ENCODE data around the gene LAMB4. TPM values are rescaled to one million over a fixed set of nuclear protein-coding genes. Genes with fewer than 3 reads are reported as not detected.

The LAMB4 gene
- total RNA-seq, 1 donor from 2014 or later = not detected

DNA sequence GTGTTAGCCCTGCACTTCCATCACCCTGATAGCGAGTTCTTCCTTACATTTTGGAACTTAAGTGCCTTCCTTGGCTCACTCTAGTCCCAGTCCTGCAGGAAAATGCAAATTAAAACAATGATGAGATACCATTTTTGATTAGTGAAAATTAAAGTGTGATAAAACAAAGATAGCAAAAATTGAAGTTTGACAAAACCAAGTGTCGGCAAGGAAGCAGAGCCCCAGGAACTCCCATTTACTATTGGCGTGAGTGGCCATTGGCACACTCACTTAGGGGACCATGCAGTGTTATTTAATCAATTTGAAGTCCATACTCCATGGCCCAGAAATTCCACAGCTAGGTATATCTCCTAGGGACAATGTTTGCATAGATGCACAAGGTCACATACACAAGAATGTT, 28.4 kb downstream of the LAMB4 start:
- Mint-ChIP-seq H3K4me1 (no peaks in the 10 kb centered on the region), H3K9me3 (no peaks in the 10 kb centered on the region), H3K4me3 (no peak overlapping the region), H3K27me3 (peaks cover 14% of the 10 kb centered on the region), H3K27ac (no peak overlapping the region), H3K36me3 (ENCODE audit: low read depth) (no peaks in the 10 kb centered on the region)
- DNase-seq (no peak), ATAC-seq (ENCODE audit: low read depth) (no peak)
- ChIA-PET POLR2A (no interaction called here), CTCF (no interaction called here)
- TF ChIP-seq, protein P1, sequence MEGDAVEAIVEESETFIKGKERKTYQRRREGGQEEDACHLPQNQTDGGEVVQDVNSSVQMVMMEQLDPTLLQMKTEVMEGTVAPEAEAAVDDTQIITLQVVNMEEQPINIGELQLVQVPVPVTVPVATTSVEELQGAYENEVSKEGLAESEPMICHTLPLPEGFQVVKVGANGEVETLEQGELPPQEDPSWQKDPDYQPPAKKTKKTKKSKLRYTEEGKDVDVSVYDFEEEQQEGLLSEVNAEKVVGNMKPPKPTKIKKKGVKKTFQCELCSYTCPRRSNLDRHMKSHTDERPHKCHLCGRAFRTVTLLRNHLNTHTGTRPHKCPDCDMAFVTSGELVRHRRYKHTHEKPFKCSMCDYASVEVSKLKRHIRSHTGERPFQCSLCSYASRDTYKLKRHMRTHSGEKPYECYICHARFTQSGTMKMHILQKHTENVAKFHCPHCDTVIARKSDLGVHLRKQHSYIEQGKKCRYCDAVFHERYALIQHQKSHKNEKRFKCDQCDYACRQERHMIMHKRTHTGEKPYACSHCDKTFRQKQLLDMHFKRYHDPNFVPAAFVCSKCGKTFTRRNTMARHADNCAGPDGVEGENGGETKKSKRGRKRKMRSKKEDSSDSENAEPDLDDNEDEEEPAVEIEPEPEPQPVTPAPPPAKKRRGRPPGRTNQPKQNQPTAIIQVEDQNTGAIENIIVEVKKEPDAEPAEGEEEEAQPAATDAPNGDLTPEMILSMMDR (IDR thresholded peaks at IDR 0.05) = no peak
- intact Hi-C loops (cut with micrococcal nuclease) = no loop called here

DNA sequence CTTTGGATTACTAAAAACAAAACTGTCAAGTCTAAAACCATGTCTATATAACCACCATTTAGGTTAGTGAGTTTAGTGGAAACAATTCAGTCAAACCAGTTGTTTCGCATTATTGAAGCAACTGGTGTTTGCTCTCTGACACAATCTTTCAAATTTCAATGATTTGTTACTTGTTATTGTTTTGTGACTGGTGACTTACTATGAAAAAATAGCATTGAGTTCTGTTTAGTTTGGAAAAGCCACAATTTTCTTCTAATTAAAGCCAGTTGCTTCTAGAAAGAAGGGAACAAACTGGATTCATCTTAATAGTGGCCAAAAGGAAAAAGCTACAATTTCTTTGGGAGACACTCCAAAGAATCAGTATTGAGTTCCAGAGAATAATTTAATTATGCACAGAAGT, 30.4 kb downstream of the LAMB4 start:
- peaks cover 9% of the 10 kb centered on the region for H3K4me1 Mint-ChIP-seq
- TF ChIP-seq, protein P1 (IDR thresholded peaks at IDR 0.05) = no peak
- intact Hi-C loops (cut with micrococcal nuclease) = no loop called here
- DNase-seq (no peak), ATAC-seq (ENCODE audit: low read depth) (no peak)
- ChIA-PET CTCF (interaction anchor here (1.1 kb wide), 1 partner anchor 14 kb away, joined by 6 read pairs; no protein-coding TSS in a partner anchor), POLR2A (no interaction called here)
- H3K36me3 Mint-ChIP-seq (ENCODE audit: low read depth) = no peaks in the 10 kb centered on the region
- no peaks in the 10 kb centered on the region for H3K9me3 Mint-ChIP-seq
- no peak overlapping the region for H3K27ac Mint-ChIP-seq
- no peak overlapping the region for H3K4me3 Mint-ChIP-seq
- peaks cover 15% of the 10 kb centered on the region for H3K27me3 Mint-ChIP-seq

DNA sequence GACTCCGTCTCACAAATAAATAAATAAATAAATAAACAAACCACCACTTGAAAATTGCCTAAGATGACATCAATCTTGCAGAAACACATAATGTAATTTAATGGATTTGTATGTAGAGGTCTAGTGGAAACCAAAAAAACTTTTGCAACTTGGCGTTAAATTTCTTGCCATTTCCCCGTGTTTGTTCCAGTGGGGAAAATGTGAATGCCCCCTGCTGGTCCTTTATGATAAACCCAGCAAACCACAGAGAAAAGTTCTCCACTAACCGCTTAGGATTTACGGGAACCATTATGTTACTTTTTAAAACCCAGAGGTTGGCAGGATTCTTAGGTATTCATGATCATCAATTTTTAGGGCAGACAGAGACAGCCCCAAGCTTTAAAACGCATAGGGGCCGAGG, 32.5 kb downstream of the LAMB4 start:
- TF ChIP-seq, protein P1 (IDR thresholded peaks at IDR 0.05) = no peak
- ATAC-seq (ENCODE audit: low read depth) (no peak), DNase-seq (no peak)
- no peaks in the 10 kb centered on the region for H3K9me3 Mint-ChIP-seq
- H3K4me1 Mint-ChIP-seq = peaks cover 10% of the 10 kb centered on the region
- POLR2A ChIA-PET = no interaction called here
- H3K27ac Mint-ChIP-seq = no peak overlapping the region
- CTCF ChIA-PET = no interaction called here
- no peaks in the 10 kb centered on the region for H3K36me3 Mint-ChIP-seq (ENCODE audit: low read depth)
- intact Hi-C loops (cut with micrococcal nuclease) = no loop called here
- H3K4me3 Mint-ChIP-seq = no peak overlapping the region
- peaks cover 25% of the 10 kb centered on the region for H3K27me3 Mint-ChIP-seq

DNA sequence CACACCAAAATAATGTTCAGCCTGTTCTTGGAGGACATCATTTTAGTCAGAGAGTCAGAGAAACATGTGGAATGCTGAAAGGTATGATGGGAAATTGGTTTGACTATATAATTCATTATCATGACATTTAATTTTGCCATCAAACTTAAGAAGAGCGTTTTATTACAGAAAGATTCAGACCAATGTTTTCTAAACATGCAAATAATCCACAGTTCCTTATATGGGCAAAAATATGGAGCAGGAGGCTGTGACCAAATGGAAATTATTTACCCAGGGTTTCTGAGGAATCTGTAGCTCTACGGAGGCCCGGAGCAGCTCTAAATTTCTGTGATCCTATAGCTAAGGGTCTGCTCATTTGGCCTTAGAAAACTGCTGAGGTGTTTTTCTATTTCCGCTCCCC, 33.2 kb downstream of the LAMB4 start:
- POLR2A ChIA-PET = no interaction called here
- peaks cover 10% of the 10 kb centered on the region for H3K4me1 Mint-ChIP-seq

DNA sequence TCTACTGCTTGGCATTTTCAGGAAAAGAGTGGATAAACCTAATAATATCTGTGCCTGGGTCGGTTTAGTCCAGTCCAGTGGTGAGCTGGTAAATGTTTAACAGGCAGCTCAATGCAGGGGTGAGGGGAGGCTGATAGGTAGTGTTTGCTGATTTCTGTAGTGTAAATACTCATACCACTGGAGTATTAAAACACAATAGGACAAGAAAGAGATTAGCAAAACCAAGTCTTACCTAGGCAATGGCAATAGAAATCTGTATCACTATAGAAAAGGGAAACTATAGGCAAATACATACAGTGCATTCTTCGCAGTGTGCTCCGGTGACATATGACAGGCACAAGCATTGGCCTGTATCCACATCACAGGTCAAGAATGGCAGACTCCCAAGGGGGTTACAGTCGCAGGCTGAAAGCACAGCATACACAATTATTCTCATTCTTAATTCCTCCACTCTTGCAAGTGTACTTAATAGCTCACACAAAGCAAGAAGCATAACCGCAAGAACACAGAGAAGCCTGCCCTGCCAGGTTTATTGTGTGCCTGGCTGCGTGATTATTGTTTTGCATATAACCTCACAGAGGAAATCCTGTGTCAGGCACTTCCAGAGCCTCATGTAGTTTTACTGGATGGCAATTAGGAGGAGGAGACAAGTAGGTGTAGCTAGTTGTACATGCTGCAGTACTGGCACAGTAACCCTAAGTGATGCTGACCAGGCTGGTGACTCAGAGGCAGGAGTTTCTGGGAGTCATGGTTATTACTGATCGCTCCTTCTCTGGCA, 35.0 kb downstream of the LAMB4 start:
- CTCF ChIA-PET = no interaction called here
- TF ChIP-seq, protein P1 (IDR thresholded peaks at IDR 0.05) = no peak
- DNase-seq (no peak), ATAC-seq (ENCODE audit: low read depth) (no peak)
- Mint-ChIP-seq H3K4me1 (peaks cover 10% of the 10 kb centered on the region), H3K36me3 (ENCODE audit: low read depth) (no peaks in the 10 kb centered on the region), H3K4me3 (no peak overlapping the region), H3K27ac (no peak overlapping the region), H3K27me3 (peaks cover 31% of the 10 kb centered on the region), H3K9me3 (no peaks in the 10 kb centered on the region)
- intact Hi-C loops (cut with micrococcal nuclease) = no loop called here
- POLR2A ChIA-PET = interaction anchor here (0.8 kb wide), 1 partner anchor 64 kb away, joined by 4 read pairs; no protein-coding TSS in a partner anchor

More for the DNA sequence above, 33.2 kb downstream of the LAMB4 start:
- Mint-ChIP-seq H3K36me3 (ENCODE audit: low read depth) (no peaks in the 10 kb centered on the region), H3K9me3 (no peaks in the 10 kb centered on the region), H3K27ac (no peak overlapping the region), H3K4me3 (no peak overlapping the region), H3K27me3 (peaks cover 28% of the 10 kb centered on the region)
- intact Hi-C loops (cut with micrococcal nuclease) = no loop called here
- no peak for ATAC-seq (ENCODE audit: low read depth)
- CTCF ChIA-PET = no interaction called here
- no peak for DNase-seq
- TF ChIP-seq, protein P1 (IDR thresholded peaks at IDR 0.05) = no peak

Data from activated B cell treated with CpG ODN at 0.5 μM for 24 hours (primary cell).